Measurements from ENCODE around the gene CATSPERD.

The CATSPERD gene

DNA sequence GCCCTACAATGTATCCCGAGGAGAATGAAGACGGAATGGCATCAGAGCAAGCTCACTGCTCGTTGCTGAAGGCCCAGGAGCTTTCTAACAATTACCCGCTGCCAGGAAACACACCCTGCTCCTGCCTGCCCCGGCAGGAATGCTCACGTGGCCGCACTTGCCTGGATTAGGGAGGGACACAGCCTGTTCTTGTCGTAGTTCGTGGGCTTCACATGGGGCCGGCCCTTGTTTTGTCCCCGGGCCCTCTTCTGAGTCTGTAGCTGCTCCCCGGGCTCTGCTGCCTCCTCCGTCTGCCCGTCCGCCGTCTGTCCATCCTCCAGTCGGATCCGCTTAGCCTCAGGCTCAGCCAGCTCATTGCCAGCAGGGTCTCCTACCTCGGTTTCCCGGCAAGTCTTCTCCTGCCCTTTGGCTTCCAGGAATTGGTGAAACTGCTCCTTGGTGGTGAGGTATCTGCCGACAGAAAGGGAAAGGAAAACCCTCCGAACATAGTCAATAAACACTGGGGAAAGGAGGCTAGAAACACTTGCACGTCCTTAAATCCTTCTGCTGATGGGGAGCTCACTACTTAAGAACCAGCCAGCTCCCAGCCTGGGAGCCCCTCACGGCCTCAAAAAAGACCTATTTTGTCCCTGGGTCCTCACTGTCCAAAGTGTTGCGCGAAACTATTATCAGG, 69.6 kb downstream of the CATSPERD start:
- H3K27me3 ChIP-seq (ENCODE audit: insufficient read depth, poor library complexity, severe bottlenecking): no peaks in the 10 kb centered on the region
- DNase-seq (ENCODE audit: low spot score) (no peak), ATAC-seq (ENCODE audit: low read depth) (no peak)
- H3K9me3 ChIP-seq (ENCODE audit: severe bottlenecking): no peaks in the 10 kb centered on the region
- peaks cover 44% of the 10 kb centered on the region for H3K36me3 ChIP-seq (ENCODE audit: low read depth)
- H3K4me1 ChIP-seq (ENCODE audit: insufficient read depth, poor library complexity, severe bottlenecking): peaks cover 3% of the 10 kb centered on the region
- peak overlapping the region; percentile 60 for H3K4me3 ChIP-seq (ENCODE audit: severe bottlenecking)
- TF ChIP-seq, protein P1, sequence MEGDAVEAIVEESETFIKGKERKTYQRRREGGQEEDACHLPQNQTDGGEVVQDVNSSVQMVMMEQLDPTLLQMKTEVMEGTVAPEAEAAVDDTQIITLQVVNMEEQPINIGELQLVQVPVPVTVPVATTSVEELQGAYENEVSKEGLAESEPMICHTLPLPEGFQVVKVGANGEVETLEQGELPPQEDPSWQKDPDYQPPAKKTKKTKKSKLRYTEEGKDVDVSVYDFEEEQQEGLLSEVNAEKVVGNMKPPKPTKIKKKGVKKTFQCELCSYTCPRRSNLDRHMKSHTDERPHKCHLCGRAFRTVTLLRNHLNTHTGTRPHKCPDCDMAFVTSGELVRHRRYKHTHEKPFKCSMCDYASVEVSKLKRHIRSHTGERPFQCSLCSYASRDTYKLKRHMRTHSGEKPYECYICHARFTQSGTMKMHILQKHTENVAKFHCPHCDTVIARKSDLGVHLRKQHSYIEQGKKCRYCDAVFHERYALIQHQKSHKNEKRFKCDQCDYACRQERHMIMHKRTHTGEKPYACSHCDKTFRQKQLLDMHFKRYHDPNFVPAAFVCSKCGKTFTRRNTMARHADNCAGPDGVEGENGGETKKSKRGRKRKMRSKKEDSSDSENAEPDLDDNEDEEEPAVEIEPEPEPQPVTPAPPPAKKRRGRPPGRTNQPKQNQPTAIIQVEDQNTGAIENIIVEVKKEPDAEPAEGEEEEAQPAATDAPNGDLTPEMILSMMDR (IDR thresholded peaks at IDR 0.05; ENCODE audit: poor library complexity, severe bottlenecking): no peak
- peak overlapping the region; percentile 80 for H3K27ac ChIP-seq (ENCODE audit: poor library complexity, severe bottlenecking)

DNA sequence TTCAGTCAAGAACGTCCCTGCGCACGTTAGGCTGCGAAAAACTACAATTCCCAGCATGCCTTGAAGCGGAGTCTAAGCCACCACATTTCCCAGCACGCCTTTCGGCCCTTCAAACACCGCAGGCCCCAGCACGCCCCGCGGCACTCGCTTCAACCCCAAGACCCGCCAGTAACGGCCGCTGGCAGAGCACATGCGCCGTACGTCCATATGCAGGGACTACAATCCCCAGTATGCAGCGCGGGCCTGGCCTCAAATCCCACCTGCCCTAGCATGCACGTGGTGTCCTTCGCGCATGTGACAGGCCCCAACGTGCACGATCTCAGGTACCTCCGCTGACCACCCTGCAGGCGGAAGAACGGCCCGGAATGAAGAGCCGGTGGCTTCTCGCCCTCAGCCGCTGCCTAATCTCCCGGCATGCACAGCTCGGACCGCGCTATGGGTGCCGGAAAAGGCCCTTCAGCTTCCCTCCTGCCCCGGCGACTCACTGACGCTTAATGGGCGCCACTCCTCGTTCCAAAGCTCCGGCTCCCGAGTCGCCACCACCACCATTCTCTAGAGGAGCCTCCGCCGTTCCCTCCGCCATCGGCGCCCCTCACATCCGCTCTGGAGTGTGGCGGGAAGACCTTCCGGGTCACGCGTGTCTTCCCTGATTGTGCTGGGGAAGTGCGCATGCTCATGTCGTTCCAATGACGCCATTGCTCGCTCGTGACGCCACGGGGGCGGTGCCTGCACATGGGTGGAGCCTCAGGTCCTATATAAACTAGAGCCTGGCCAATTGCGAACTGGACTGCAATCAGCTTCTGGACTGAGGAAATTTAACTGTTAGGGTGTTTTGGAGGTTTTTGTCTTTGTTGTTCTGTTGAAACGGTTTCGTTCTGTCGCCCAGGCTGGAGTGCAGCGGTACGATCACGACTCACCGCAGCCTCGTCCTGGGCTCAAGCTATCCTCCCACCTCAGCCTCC, 70.4 kb downstream of the CATSPERD start, which contains the start of gene DUS3L:
DUS3L (minus strand) TSS at position 605 of the 962 bp plus-strand sequence; CDS start at position 583, 22 bp downstream.
- peaks cover 37% of the 10 kb centered on the region for H3K36me3 ChIP-seq (ENCODE audit: low read depth)
- TF ChIP-seq, protein P1 (IDR thresholded peaks at IDR 0.05; ENCODE audit: poor library complexity, severe bottlenecking): no peak
- H3K27ac ChIP-seq (ENCODE audit: poor library complexity, severe bottlenecking): peak within 1 kb of the TSS; percentile 80
- peaks cover 3% of the 10 kb centered on the region for H3K4me1 ChIP-seq (ENCODE audit: insufficient read depth, poor library complexity, severe bottlenecking)
- no peaks in the 10 kb centered on the region for H3K9me3 ChIP-seq (ENCODE audit: severe bottlenecking)
- ATAC-seq (ENCODE audit: low read depth) (peak; percentile 93), DNase-seq (ENCODE audit: low spot score) (peak; percentile 97)
- H3K4me3 ChIP-seq (ENCODE audit: severe bottlenecking): peak within 1 kb of the TSS; percentile 60
- no peaks in the 10 kb centered on the region for H3K27me3 ChIP-seq (ENCODE audit: insufficient read depth, poor library complexity, severe bottlenecking)

DNA sequence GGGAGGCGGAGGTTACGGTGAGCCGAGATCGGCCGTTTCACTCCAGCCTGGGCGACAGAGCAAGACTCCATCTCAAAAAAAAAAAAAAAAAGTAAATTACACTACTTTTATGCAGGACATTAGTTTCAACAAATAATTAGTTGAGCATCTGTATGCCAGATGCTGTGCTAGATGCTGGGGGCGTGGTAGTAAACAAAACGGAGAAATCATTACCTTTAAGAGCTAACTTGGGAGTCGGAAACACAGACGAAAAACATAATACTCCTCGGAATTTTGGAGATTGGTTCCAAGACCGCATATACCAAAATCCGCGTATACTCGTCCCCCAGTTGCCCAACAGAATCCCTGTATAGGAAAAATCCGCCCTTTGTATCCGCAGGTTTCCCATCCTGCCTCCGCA, 71.8 kb downstream of the CATSPERD start:
- ATAC-seq (ENCODE audit: low read depth) (no peak), DNase-seq (ENCODE audit: low spot score) (no peak)
- peaks cover 28% of the 10 kb centered on the region for H3K36me3 ChIP-seq (ENCODE audit: low read depth)
- TF ChIP-seq, protein P1 (IDR thresholded peaks at IDR 0.05; ENCODE audit: poor library complexity, severe bottlenecking): no peak
- H3K9me3 ChIP-seq (ENCODE audit: severe bottlenecking): no peaks in the 10 kb centered on the region
- no peaks in the 10 kb centered on the region for H3K27me3 ChIP-seq (ENCODE audit: insufficient read depth, poor library complexity, severe bottlenecking)
- peaks cover 3% of the 10 kb centered on the region for H3K4me1 ChIP-seq (ENCODE audit: insufficient read depth, poor library complexity, severe bottlenecking)
- H3K4me3 ChIP-seq (ENCODE audit: severe bottlenecking): no peak overlapping the region
- no peak overlapping the region for H3K27ac ChIP-seq (ENCODE audit: poor library complexity, severe bottlenecking)

DNA sequence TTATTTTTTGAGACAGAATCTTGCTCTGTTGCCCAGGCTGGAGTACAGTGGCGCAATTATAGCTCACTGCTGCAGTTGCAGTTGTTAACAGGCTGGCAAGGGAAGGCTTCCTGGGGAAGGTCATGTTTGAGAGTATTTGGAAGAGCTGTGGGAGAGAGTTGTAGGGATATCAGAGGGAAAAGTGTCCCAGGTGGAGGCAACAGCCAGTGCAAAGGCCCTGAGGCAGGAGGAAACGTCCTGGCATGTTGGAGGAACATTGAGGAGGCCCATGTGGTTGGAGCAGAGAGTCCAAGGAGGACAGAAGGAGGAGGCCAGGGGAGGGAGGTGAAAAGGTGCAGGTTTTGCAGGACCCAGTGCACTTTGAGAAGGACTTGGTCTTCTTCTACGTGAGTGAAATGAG, 72.8 kb downstream of the CATSPERD start:
- H3K4me3 ChIP-seq (ENCODE audit: severe bottlenecking): no peak overlapping the region
- TF ChIP-seq, protein P1 (IDR thresholded peaks at IDR 0.05; ENCODE audit: poor library complexity, severe bottlenecking): no peak
- ATAC-seq (ENCODE audit: low read depth) (no peak), DNase-seq (ENCODE audit: low spot score) (no peak)
- H3K36me3 ChIP-seq (ENCODE audit: low read depth): peaks cover 18% of the 10 kb centered on the region
- H3K4me1 ChIP-seq (ENCODE audit: insufficient read depth, poor library complexity, severe bottlenecking): peaks cover 3% of the 10 kb centered on the region
- H3K27me3 ChIP-seq (ENCODE audit: insufficient read depth, poor library complexity, severe bottlenecking): no peaks in the 10 kb centered on the region
- no peak overlapping the region for H3K27ac ChIP-seq (ENCODE audit: poor library complexity, severe bottlenecking)
- H3K9me3 ChIP-seq (ENCODE audit: severe bottlenecking): no peaks in the 10 kb centered on the region
